Type B pancreatic cell (in vitro differentiated cells): ENCODE results near the gene GNAZ. TPM values are rescaled to one million over a fixed set of nuclear protein-coding genes. Genes with fewer than 3 reads are reported as not detected.

ENCODE experiments used
- DNase-seq: peaks from one replicate; pipeline ENCODE4 v3.0.0; 2021; ENCODE audit warnings: mixed read lengths; ENCODE audit not compliant: unreplicated experiment; ENCODE audit errors: extremely low spot score
- H3K27ac Mint-ChIP-seq: 2 replicates; pipeline ENCODE4 v1.8.0; 2021; ENCODE audit warnings: mild to moderate bottlenecking, mixed read lengths
- H3K27me3 Mint-ChIP-seq: 2 replicates; pipeline ENCODE4 v1.8.0; 2021; ENCODE audit warnings: mixed read lengths
- H3K36me3 Mint-ChIP-seq: 2 replicates; pipeline ENCODE4 v1.8.0; 2021; ENCODE audit warnings: mixed read lengths
- H3K4me1 Mint-ChIP-seq: one replicate; pipeline ENCODE4 v1.8.0; 2021; ENCODE audit warnings: mixed read lengths; ENCODE audit not compliant: unreplicated experiment
- H3K4me3 Mint-ChIP-seq: 2 replicates; pipeline ENCODE4 v1.8.0; 2021; ENCODE audit warnings: mild to moderate bottlenecking, mixed read lengths
- H3K9me3 Mint-ChIP-seq: 2 replicates; pipeline ENCODE4 v1.8.0; 2021; ENCODE audit warnings: mixed read lengths
- CTCF ChIP-seq: fragments of 200-600 bp; sonication (generic); conservative IDR thresholded peaks from 2 replicates; pipeline ENCODE4 v1.5.0; 2021; ENCODE audit warnings: antibody characterized with exemption, mild to moderate bottlenecking
- total RNA-seq: library from RNA; stranded (reverse); gene quantifications from 2 replicates; pipeline ENCODE4 v1.2.1, GENCODE V29; 2021; ENCODE audit warnings: low replicate concordance

GNAZ gene
- total RNA-seq, 1 donor from 2014 or later, result 14.4 TPM

GRCh38 chr22:23119494-23120414, 49.4 kb downstream of the GNAZ start:
- no peaks in the 10 kb centered on the region for H3K27me3 Mint-ChIP-seq
- H3K36me3 Mint-ChIP-seq, result no peaks in the 10 kb centered on the region
- no peak for DNase-seq
- no peak for TF ChIP-seq CTCF
- no peaks in the 10 kb centered on the region for H3K9me3 Mint-ChIP-seq
- H3K4me1 Mint-ChIP-seq, result no peaks in the 10 kb centered on the region
- peak overlapping the region; percentile 56 for H3K27ac Mint-ChIP-seq
- H3K4me3 Mint-ChIP-seq, result no peak overlapping the region

GRCh38 chr22:23120415-23120899, 50.1 kb downstream of the GNAZ start:
- no peaks in the 10 kb centered on the region for H3K9me3 Mint-ChIP-seq
- TF ChIP-seq CTCF, result no peak
- no peak overlapping the region for H3K27ac Mint-ChIP-seq
- no peaks in the 10 kb centered on the region for H3K27me3 Mint-ChIP-seq
- no peak overlapping the region for H3K4me3 Mint-ChIP-seq
- no peaks in the 10 kb centered on the region for H3K36me3 Mint-ChIP-seq
- no peaks in the 10 kb centered on the region for H3K4me1 Mint-ChIP-seq
- no peak for DNase-seq

DNA sequence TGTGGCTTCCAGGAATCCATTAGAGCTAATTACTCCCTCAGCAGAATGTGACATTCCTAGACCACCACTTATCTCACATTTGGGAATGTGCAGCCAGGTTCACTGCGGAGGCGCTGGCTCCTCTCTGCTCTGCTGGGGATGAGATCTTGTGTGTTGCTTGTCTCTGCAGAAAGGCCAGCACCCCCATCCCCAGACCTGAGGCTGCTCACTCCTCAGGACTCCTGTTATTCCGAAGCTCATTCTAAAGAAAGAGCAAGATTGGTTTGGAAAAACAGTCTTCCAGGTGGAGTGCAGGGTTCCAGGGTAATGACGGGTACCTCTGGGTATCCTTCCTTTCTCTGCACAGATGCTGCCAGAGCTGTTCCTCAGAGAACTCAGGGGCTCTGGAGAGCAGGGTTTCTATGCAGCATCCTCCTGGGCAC, 50.7 kb downstream of the GNAZ start:
- no peaks in the 10 kb centered on the region for H3K9me3 Mint-ChIP-seq
- H3K4me3 Mint-ChIP-seq, result no peak overlapping the region
- H3K4me1 Mint-ChIP-seq, result no peaks in the 10 kb centered on the region
- H3K27ac Mint-ChIP-seq, result no peak overlapping the region
- H3K36me3 Mint-ChIP-seq, result no peaks in the 10 kb centered on the region
- TF ChIP-seq CTCF, result no peak
- H3K27me3 Mint-ChIP-seq, result no peaks in the 10 kb centered on the region
- DNase-seq, result no peak

GRCh38 chr22:23121424-23121823, 51.1 kb downstream of the GNAZ start:
- no peaks in the 10 kb centered on the region for H3K36me3 Mint-ChIP-seq
- DNase-seq, result no peak
- H3K27ac Mint-ChIP-seq, result no peak overlapping the region
- H3K4me1 Mint-ChIP-seq, result no peaks in the 10 kb centered on the region
- H3K27me3 Mint-ChIP-seq, result no peaks in the 10 kb centered on the region
- H3K4me3 Mint-ChIP-seq, result no peak overlapping the region
- TF ChIP-seq CTCF, result no peak
- H3K9me3 Mint-ChIP-seq, result no peaks in the 10 kb centered on the region

- H3K4me1 Mint-ChIP-seq, result no peaks in the 10 kb centered on the region
- no peak overlapping the region for H3K4me3 Mint-ChIP-seq
- no peaks in the 10 kb centered on the region for H3K27me3 Mint-ChIP-seq
- no peak overlapping the region for H3K27ac Mint-ChIP-seq
- H3K9me3 Mint-ChIP-seq, result no peaks in the 10 kb centered on the region
- no peaks in the 10 kb centered on the region for H3K36me3 Mint-ChIP-seq
- no peak for DNase-seq
- TF ChIP-seq CTCF, result no peak
These were observed 52.1 kb downstream of the GNAZ start for GRCh38 chr22:23122216-23122957.
